Keratinocyte (primary cell): ENCODE data around the gene ADGRL3.

Source experiments
- EZH2 ChIP-seq: IDR thresholded peaks from one replicate; pipeline ENCODE4 v1.6.1; 2012; ENCODE audit warnings: inconsistent platforms, mild to moderate bottlenecking, low read length, moderate library complexity
- TF ChIP-seq, protein P1 (sequence below), 3 experiments: IDR thresholded peaks in 1 of 3; conservative IDR thresholded peaks in 1 of 3; optimal IDR thresholded peaks in 1 of 3; 2 replicates in 2 of 3; 3 replicates in 1 of 3; pipeline versions ENCODE3 to v1.5.1; 2011; ENCODE audit warnings: low read length in 3 of 3, mild to moderate bottlenecking in 3 of 3, moderate library complexity in 2 of 3, control low read depth in 1 of 3, inconsistent platforms in 1 of 3; ENCODE audit not compliant: insufficient read depth in 2 of 3; ENCODE audit errors: extremely low read depth in 1 of 3

DNA sequence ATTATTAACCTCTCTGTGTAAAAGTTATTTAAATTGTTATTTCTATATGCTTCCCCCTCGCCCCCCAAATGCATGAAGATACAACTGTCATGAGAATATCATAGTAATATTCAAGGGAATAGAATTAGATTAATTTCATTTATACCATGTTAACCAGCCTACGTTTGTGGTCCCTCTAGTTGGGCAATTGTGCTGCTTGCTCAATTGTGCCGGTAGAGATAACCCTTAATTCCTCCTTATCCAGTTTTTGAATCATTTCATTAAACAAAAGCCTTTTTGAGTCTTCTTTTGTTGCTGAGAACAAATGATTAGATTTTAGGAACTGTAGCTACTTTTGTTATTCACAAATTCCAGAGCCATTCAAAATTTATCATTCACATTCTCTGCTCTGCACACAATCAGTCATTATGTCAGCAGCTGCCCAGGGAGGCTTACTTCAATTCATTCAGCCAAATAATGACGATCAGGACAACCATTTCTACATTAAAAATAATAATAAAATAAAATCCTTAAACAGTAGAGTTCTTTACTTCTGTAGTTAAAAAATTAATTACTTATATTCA, 98.1 kb downstream of the ADGRL3 start:
- TF ChIP-seq, protein P1, sequence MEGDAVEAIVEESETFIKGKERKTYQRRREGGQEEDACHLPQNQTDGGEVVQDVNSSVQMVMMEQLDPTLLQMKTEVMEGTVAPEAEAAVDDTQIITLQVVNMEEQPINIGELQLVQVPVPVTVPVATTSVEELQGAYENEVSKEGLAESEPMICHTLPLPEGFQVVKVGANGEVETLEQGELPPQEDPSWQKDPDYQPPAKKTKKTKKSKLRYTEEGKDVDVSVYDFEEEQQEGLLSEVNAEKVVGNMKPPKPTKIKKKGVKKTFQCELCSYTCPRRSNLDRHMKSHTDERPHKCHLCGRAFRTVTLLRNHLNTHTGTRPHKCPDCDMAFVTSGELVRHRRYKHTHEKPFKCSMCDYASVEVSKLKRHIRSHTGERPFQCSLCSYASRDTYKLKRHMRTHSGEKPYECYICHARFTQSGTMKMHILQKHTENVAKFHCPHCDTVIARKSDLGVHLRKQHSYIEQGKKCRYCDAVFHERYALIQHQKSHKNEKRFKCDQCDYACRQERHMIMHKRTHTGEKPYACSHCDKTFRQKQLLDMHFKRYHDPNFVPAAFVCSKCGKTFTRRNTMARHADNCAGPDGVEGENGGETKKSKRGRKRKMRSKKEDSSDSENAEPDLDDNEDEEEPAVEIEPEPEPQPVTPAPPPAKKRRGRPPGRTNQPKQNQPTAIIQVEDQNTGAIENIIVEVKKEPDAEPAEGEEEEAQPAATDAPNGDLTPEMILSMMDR (optimal IDR thresholded peaks at IDR 0.05 in 1 of 3, IDR thresholded peaks at IDR 0.05 in 1 of 3, conservative IDR thresholded peaks at IDR 0.05 in 1 of 3; ENCODE audit: extremely low read depth in 1 of 3, insufficient read depth in 2 of 3, low read length in 3 of 3) = no peak
- no peak for TF ChIP-seq EZH2
